GM21515 (cell line): ENCODE measurements around the gene EPHB6.

ENCODE experiments used
- ATAC-seq: cut with Tn5 transposase; IDR thresholded peaks from one replicate; pipeline ENCODE4 v1.9.1; 2021; ENCODE audit not compliant: unreplicated experiment

Gene EPHB6

DNA sequence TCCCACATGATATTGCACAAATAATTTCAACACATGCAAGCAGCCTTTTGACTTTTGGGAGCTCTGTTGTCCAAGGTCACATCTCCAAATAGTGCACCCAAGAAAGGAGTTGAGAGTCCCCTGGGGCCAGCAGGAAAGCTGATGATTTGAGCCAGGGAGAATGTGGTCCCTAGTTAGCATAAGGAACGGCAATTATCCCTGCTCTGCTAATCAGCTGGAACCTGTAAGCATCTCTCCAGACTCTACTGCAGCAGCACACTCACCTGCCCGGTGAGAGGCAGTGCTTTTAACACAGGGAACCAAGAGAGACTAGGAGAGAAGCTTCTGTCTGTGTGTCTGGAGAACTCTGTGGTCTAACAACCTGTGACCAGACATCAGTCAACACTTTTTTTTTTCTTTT, 61.6 kb downstream of the EPHB6 start:
- no peak for ATAC-seq

- no peak for ATAC-seq
These were observed 62.6 kb downstream of the EPHB6 start for GRCh38 chr7:142917447-142917846.

GRCh38 chr7:142918901-142919300, 64.0 kb downstream of the EPHB6 start:
- no peak for ATAC-seq

DNA sequence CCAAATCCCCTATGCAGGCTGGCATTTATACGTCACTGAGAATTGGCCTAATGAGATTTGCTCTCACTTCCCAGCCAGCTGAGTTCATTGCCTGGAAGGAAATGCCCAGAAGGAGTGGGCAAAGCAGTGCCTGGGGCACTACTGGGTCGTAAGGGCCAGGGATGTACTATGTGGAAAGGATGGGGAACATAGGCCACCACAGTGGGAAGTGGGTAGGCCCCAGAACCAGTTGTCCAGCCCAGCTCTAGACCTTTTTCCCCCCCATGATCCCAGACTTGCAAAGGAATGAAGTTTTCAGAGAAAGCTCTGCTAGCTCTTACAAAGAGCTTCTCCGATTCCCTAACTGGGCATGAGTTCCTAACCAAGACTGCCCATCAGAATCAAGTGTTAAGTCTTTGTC, 64.8 kb downstream of the EPHB6 start:
- no peak for ATAC-seq
